A673 (cell line): Measurements from ENCODE around the gene STARD10. TPM values are rescaled to one million over a fixed set of nuclear protein-coding genes. Genes with fewer than 3 reads are reported as not detected.

Source experiments
- BruUV-seq: library from RNA; stranded (reverse); fragments of 400-500 nt; replicated peaks from 2 replicates; lab custom pipeline; 2021; lab: Mats Ljungman, UMichigan
- CTCF ChIA-PET: fragments of 300-600 bp; sonication (Branson Sonifier 250); formaldehyde crosslinking; loops from one replicate; lab custom pipeline; 2022; ENCODE audit warnings: antibody characterized with exemption; lab: Charles Lee
- POLR2A ChIA-PET: fragments of 300-600 bp; sonication (Branson Sonifier 250); formaldehyde crosslinking; loops from one replicate; lab custom pipeline; 2022; ENCODE audit warnings: antibody characterized with exemption; ENCODE audit not compliant: low non-redundant PET; lab: Charles Lee
- DNase-seq: peaks from one replicate; pipeline ENCODE4 v3.0.0-alpha.2; 2015; ENCODE audit warnings: low spot score
- H3K27ac ChIP-seq: fragments of 200-600 bp; sonication (generic); 2 replicates; pipeline ENCODE4 v1.5.1; 2016; ENCODE audit warnings: mixed run types, low read depth, mild to moderate bottlenecking, mixed read lengths, antibody characterized with exemption, low read length; ENCODE audit not compliant: poor library complexity, severe bottlenecking
- H3K27me3 ChIP-seq: fragments of 200-600 bp; sonication (generic); replicated peaks from 2 replicates; pipeline ENCODE4 v1.6.1; 2017; ENCODE audit warnings: mixed run types, low read depth, mild to moderate bottlenecking, mixed read lengths, antibody characterized with exemption, low read length; ENCODE audit not compliant: insufficient read depth, poor library complexity
- H3K36me3 ChIP-seq: fragments of 200-600 bp; sonication (generic); 2 replicates; pipeline ENCODE4 v1.6.1; 2016; ENCODE audit warnings: mixed run types, mild to moderate bottlenecking, mixed read lengths, antibody characterized with exemption, low read length; ENCODE audit not compliant: insufficient read depth, poor library complexity, severe bottlenecking
- H3K4me1 ChIP-seq: fragments of 200-600 bp; sonication (generic); 2 replicates; pipeline ENCODE4 v1.6.1; 2017; ENCODE audit warnings: mixed run types, mild to moderate bottlenecking, mixed read lengths, antibody characterized with exemption, low read length; ENCODE audit not compliant: insufficient read depth, poor library complexity, severe bottlenecking
- H3K4me3 ChIP-seq: fragments of 200-600 bp; sonication (generic); 2 replicates; pipeline ENCODE4 v1.5.1; 2016; ENCODE audit warnings: low read depth, mixed run types, mild to moderate bottlenecking, mixed read lengths, low read length; ENCODE audit not compliant: poor library complexity, severe bottlenecking
- H3K9me3 ChIP-seq: fragments of 200-600 bp; sonication (generic); 2 replicates; pipeline ENCODE4 v1.6.1; 2016; ENCODE audit warnings: mixed run types, low read depth, mild to moderate bottlenecking, mixed read lengths, antibody characterized with exemption, low read length; ENCODE audit not compliant: poor library complexity, severe bottlenecking
- CTCF ChIP-seq: fragments of 300-800, 200-600 bp; sonication (generic); conservative IDR thresholded peaks from 2 replicates; pipeline ENCODE4 v1.5.1; 2017; ENCODE audit warnings: low read depth, mild to moderate bottlenecking, antibody characterized with exemption, low read length, moderate library complexity, mixed read lengths
- EZH2 ChIP-seq: fragments of 200-600 bp; sonication (generic); IDR thresholded peaks from 2 replicates; pipeline ENCODE4 v1.6.1; 2017; ENCODE audit warnings: borderline replicate concordance, low read depth, mild to moderate bottlenecking, mixed read lengths, antibody characterized with exemption, low read length; ENCODE audit not compliant: poor library complexity, severe bottlenecking
- intact Hi-C: fragments of 100-400 bp; cut with micrococcal nuclease; formaldehyde crosslinking; loops from one replicate; pipeline ENCODE4 v1.10.0; 2022; ENCODE audit not compliant: unreplicated experiment
- total RNA-seq: library from RNA; stranded (reverse); gene quantifications from 2 replicates; pipeline ENCODE4 v1.2.3, GENCODE V29; 2021

STARD10 gene
- total RNA-seq, 1 experiment from 2014 or later: 16.9 TPM

- intact Hi-C loops: no loop called here
- ChIA-PET CTCF (no interaction called here), POLR2A (no interaction called here)
- no peaks in the 10 kb centered on the region for H3K9me3 ChIP-seq
- peaks cover 6% of the 10 kb centered on the region for H3K36me3 ChIP-seq
- no peaks in the 10 kb centered on the region for H3K27me3 ChIP-seq
- H3K4me3 ChIP-seq: no peak overlapping the region
- no peak for TF ChIP-seq EZH2
- TF ChIP-seq CTCF: no peak
- no peaks in the 10 kb centered on the region for H3K4me1 ChIP-seq
- no peak overlapping the region for H3K27ac ChIP-seq
- no TSS peak for BruUV-seq
- DNase-seq: no peak
Observed at GRCh38 chr11:72710278-72710677, 83.6 kb downstream of the STARD10 start.

- TF ChIP-seq CTCF (no peak), EZH2 (no peak)
- Histone ChIP-seq H3K9me3 (no peaks in the 10 kb centered on the region), H3K4me1 (no peaks in the 10 kb centered on the region), H3K27me3 (no peaks in the 10 kb centered on the region), H3K36me3 (peaks cover 6% of the 10 kb centered on the region), H3K4me3 (no peak overlapping the region), H3K27ac (no peak overlapping the region)
- intact Hi-C loops: no loop called here
- ChIA-PET POLR2A (no interaction called here), CTCF (interaction anchor here (0.7 kb wide), 1 partner anchor 190 kb away, joined by 5 read pairs; no protein-coding TSS in a partner anchor)
- BruUV-seq: no TSS peak
- no peak for DNase-seq
Observed at GRCh38 chr11:72709478-72710238, 84.2 kb downstream of the STARD10 start.

GRCh38 chr11:72707032-72707431 is 86.8 kb downstream of the STARD10 start:
- no peak for DNase-seq
- peaks cover 6% of the 10 kb centered on the region for H3K4me1 ChIP-seq
- H3K27me3 ChIP-seq: no peaks in the 10 kb centered on the region
- CTCF ChIA-PET: no interaction called here
- H3K36me3 ChIP-seq: peaks cover 14% of the 10 kb centered on the region
- POLR2A ChIA-PET: no interaction called here
- H3K4me3 ChIP-seq: no peak overlapping the region
- no peak overlapping the region for H3K27ac ChIP-seq
- H3K9me3 ChIP-seq: no peaks in the 10 kb centered on the region
- TF ChIP-seq EZH2: no peak
- TF ChIP-seq CTCF: no peak
- BruUV-seq: no TSS peak
- intact Hi-C loops: no loop called here
